Measurements from ENCODE around the gene GPRIN2.
"Not testable (repeated sequence)": the region's sequence is repeated elsewhere in the genome, so short reads cannot be mapped to it uniquely, and the experiment has no call there.

The GPRIN2 gene

GRCh38 chr10:46529742-46530141 is 26.7 kb downstream of the GPRIN2 start:
- not testable (repeated sequence) for H3K4me2 ChIP-seq (ENCODE audit: insufficient read depth, low read length, poor library complexity, severe bottlenecking); H3K79me1 ChIP-seq (ENCODE audit: low read depth, low read length); H2BK15ac ChIP-seq (ENCODE audit: low read length); H2AFZ ChIP-seq (ENCODE audit: low read length); H2BK12ac ChIP-seq (ENCODE audit: low read length); H4K8ac ChIP-seq (ENCODE audit: low read depth, low read length); H3K14ac ChIP-seq (ENCODE audit: low read length); H4K91ac ChIP-seq (ENCODE audit: low read depth, low read length, poor library complexity); H3K18ac ChIP-seq (ENCODE audit: low read length); H3K27me3 ChIP-seq (ENCODE audit: control insufficient read depth in 3 of 3, insufficient read depth in 3 of 3, low read depth in 1 of 3, low read length in 3 of 3); H3K9ac ChIP-seq (ENCODE audit: low read depth, low read length, poor library complexity); DNase-seq (ENCODE audit: low spot score); H2BK5ac ChIP-seq (ENCODE audit: low read length); H3K23ac ChIP-seq (ENCODE audit: low read depth, low read length, poor library complexity); H3K4me3 ChIP-seq (ENCODE audit: low read length in 2 of 2); H3K27ac ChIP-seq (replicated peaks; ENCODE audit: low read length); H3K4ac ChIP-seq (ENCODE audit: low read length); H2AK5ac ChIP-seq (ENCODE audit: low read depth, low read length); H3K36me3 ChIP-seq (replicated peaks in 1 of 2; ENCODE audit: control insufficient read depth in 2 of 2, insufficient read depth in 2 of 2, low read length in 2 of 2); H3K4me1 ChIP-seq (ENCODE audit: control insufficient read depth in 2 of 2, insufficient read depth in 1 of 2, low read depth in 1 of 2, low read length in 2 of 2); H2BK120ac ChIP-seq (ENCODE audit: low read depth, low read length)
- peaks cover 0 to 14% of the 10 kb centered on the region in 2 donors for H3K9me3 ChIP-seq (replicated peaks in 1 of 2; ENCODE audit: control insufficient read depth in 2 of 2, insufficient read depth in 1 of 2, low read depth in 1 of 2, low read length in 2 of 2)
- no CpG with 5 or more reads among the region's 7 CpGs for WGBS, 2 donors (ENCODE audit: extremely low coverage in 2 of 2, insufficient read length in 2 of 2, insufficient replicate concordance in 1 of 2)

GRCh38 chr10:46528675-46529615 is 27.5 kb downstream of the GPRIN2 start:
- H2BK5ac ChIP-seq (ENCODE audit: low read length), result no peak overlapping the region
- H2AFZ ChIP-seq (ENCODE audit: low read length), result no peak overlapping the region
- H3K27me3 ChIP-seq (ENCODE audit: control insufficient read depth in 3 of 3, insufficient read depth in 3 of 3, low read depth in 1 of 3, low read length in 3 of 3), result peaks cover 0 to 9% (median 4%) of the 10 kb centered on the region in 3 experiments
- peak overlapping the region; percentile 76 for H3K14ac ChIP-seq (ENCODE audit: low read length)
- H3K9ac ChIP-seq (ENCODE audit: low read depth, low read length, poor library complexity), result no peak overlapping the region
- peak overlapping the region; percentile 4 for H2BK15ac ChIP-seq (ENCODE audit: low read length)
- no peak overlapping the region for H4K8ac ChIP-seq (ENCODE audit: low read depth, low read length)
- peaks cover 0 to 8% of the 10 kb centered on the region in 2 donors for H3K36me3 ChIP-seq (replicated peaks in 1 of 2; ENCODE audit: control insufficient read depth in 2 of 2, insufficient read depth in 2 of 2, low read length in 2 of 2)
- no peak overlapping the region for H3K4ac ChIP-seq (ENCODE audit: low read length)
- peak overlapping the region; percentile 57 for H4K91ac ChIP-seq (ENCODE audit: low read depth, low read length, poor library complexity)
- H3K9me3 ChIP-seq (replicated peaks in 1 of 2; ENCODE audit: control insufficient read depth in 2 of 2, insufficient read depth in 1 of 2, low read depth in 1 of 2, low read length in 2 of 2), result peaks cover 0 to 14% of the 10 kb centered on the region in 2 donors
- no peak overlapping the region for H3K4me2 ChIP-seq (ENCODE audit: insufficient read depth, low read length, poor library complexity, severe bottlenecking)
- peaks cover 0 to 5% of the 10 kb centered on the region in 2 donors for H3K4me1 ChIP-seq (ENCODE audit: control insufficient read depth in 2 of 2, insufficient read depth in 1 of 2, low read depth in 1 of 2, low read length in 2 of 2)
- no peak overlapping the region for H3K23ac ChIP-seq (ENCODE audit: low read depth, low read length, poor library complexity)
- no peak overlapping the region for H2BK12ac ChIP-seq (ENCODE audit: low read length)
- H2AK5ac ChIP-seq (ENCODE audit: low read depth, low read length), result peak overlapping the region; percentile 17
- peak overlapping the region; percentile 42 for H3K18ac ChIP-seq (ENCODE audit: low read length)
- no peak overlapping the region for H2BK120ac ChIP-seq (ENCODE audit: low read depth, low read length)
- DNase-seq (ENCODE audit: low spot score), result no peak
- H3K79me1 ChIP-seq (ENCODE audit: low read depth, low read length), result no peaks in the 10 kb centered on the region
- H3K27ac ChIP-seq (replicated peaks; ENCODE audit: low read length), result no peak overlapping the region
- H3K4me3 ChIP-seq (ENCODE audit: low read length in 2 of 2), result no peak overlapping the region
- WGBS, 2 donors (ENCODE audit: extremely low coverage in 2 of 2, insufficient read length in 2 of 2, insufficient replicate concordance in 1 of 2), result no CpG with 5 or more reads among the region's 9 CpGs

- Histone ChIP-seq H2BK12ac (ENCODE audit: low read length) (no peak overlapping the region), H2BK120ac (ENCODE audit: low read depth, low read length) (no peak overlapping the region)
Measured at GRCh38 chr10:46528171-46528671, 28.2 kb downstream of the GPRIN2 start.

GRCh38 chr10:46527241-46527811 is 29.1 kb downstream of the GPRIN2 start:
- Histone ChIP-seq H3K18ac (ENCODE audit: low read length) (peak overlapping the region; percentile 20), H3K4ac (ENCODE audit: low read length) (peak overlapping the region; percentile 2), H3K23ac (ENCODE audit: low read depth, low read length, poor library complexity) (peak overlapping the region; percentile 18), H2BK5ac (ENCODE audit: low read length) (no peak overlapping the region), H3K79me1 (ENCODE audit: low read depth, low read length) (no peaks in the 10 kb centered on the region), H3K9ac (ENCODE audit: low read depth, low read length, poor library complexity) (peak overlapping the region; percentile 1), H4K8ac (ENCODE audit: low read depth, low read length) (no peak overlapping the region), H2BK12ac (ENCODE audit: low read length) (peak overlapping the region; percentile 2), H3K27ac (replicated peaks; ENCODE audit: low read length) (no peak overlapping the region), H3K4me2 (ENCODE audit: insufficient read depth, low read length, poor library complexity, severe bottlenecking) (no peak overlapping the region), H2AK5ac (ENCODE audit: low read depth, low read length) (peak overlapping the region; percentile 10), H3K4me3 (ENCODE audit: low read length in 2 of 2) (peak overlapping the region in 1 of 2 donors; percentile 4), H3K14ac (ENCODE audit: low read length) (peak overlapping the region; percentile 2), H3K9me3 (replicated peaks in 1 of 2; ENCODE audit: control insufficient read depth in 2 of 2, insufficient read depth in 1 of 2, low read depth in 1 of 2, low read length in 2 of 2) (peaks cover 0 to 14% of the 10 kb centered on the region in 2 donors), H2BK15ac (ENCODE audit: low read length) (peak overlapping the region; percentile 12), H4K91ac (ENCODE audit: low read depth, low read length, poor library complexity) (no peak overlapping the region), H3K27me3 (ENCODE audit: control insufficient read depth in 3 of 3, insufficient read depth in 3 of 3, low read depth in 1 of 3, low read length in 3 of 3) (peaks cover 0 to 9% (median 4%) of the 10 kb centered on the region in 3 experiments), H2AFZ (ENCODE audit: low read length) (no peak overlapping the region), H2BK120ac (ENCODE audit: low read depth, low read length) (no peak overlapping the region), H3K36me3 (replicated peaks in 1 of 2; ENCODE audit: control insufficient read depth in 2 of 2, insufficient read depth in 2 of 2, low read length in 2 of 2) (peaks cover 0 to 8% of the 10 kb centered on the region in 2 donors), H3K4me1 (ENCODE audit: control insufficient read depth in 2 of 2, insufficient read depth in 1 of 2, low read depth in 1 of 2, low read length in 2 of 2) (peaks cover 0 to 7% of the 10 kb centered on the region in 2 donors)
- DNase-seq (ENCODE audit: low spot score), result no peak
- WGBS, 2 donors (ENCODE audit: extremely low coverage in 2 of 2, insufficient read length in 2 of 2, insufficient replicate concordance in 1 of 2), result no CpG with 5 or more reads among the region's 12 CpGs

More at GRCh38 chr10:46528171-46528671, 28.2 kb downstream of the GPRIN2 start:
- H3K4me1 ChIP-seq (ENCODE audit: control insufficient read depth in 2 of 2, insufficient read depth in 1 of 2, low read depth in 1 of 2, low read length in 2 of 2), result peaks cover 0 to 7% of the 10 kb centered on the region in 2 donors
- H3K9me3 ChIP-seq (replicated peaks in 1 of 2; ENCODE audit: control insufficient read depth in 2 of 2, insufficient read depth in 1 of 2, low read depth in 1 of 2, low read length in 2 of 2), result peaks cover 0 to 14% of the 10 kb centered on the region in 2 donors
- no peaks in the 10 kb centered on the region for H3K79me1 ChIP-seq (ENCODE audit: low read depth, low read length)
- DNase-seq (ENCODE audit: low spot score), result no peak
- WGBS, 2 donors (ENCODE audit: extremely low coverage in 2 of 2, insufficient read length in 2 of 2, insufficient replicate concordance in 1 of 2), result no CpG with 5 or more reads among the region's 9 CpGs
- no peak overlapping the region for H2BK5ac ChIP-seq (ENCODE audit: low read length)
- no peak overlapping the region for H3K4me3 ChIP-seq (ENCODE audit: low read length in 2 of 2)
- peak overlapping the region; percentile 42 for H3K18ac ChIP-seq (ENCODE audit: low read length)
- H2AK5ac ChIP-seq (ENCODE audit: low read depth, low read length), result peak overlapping the region; percentile 17
- H3K4me2 ChIP-seq (ENCODE audit: insufficient read depth, low read length, poor library complexity, severe bottlenecking), result no peak overlapping the region
- H4K8ac ChIP-seq (ENCODE audit: low read depth, low read length), result no peak overlapping the region
- peak overlapping the region; percentile 76 for H3K14ac ChIP-seq (ENCODE audit: low read length)
- no peak overlapping the region for H3K4ac ChIP-seq (ENCODE audit: low read length)
- H3K36me3 ChIP-seq (replicated peaks in 1 of 2; ENCODE audit: control insufficient read depth in 2 of 2, insufficient read depth in 2 of 2, low read length in 2 of 2), result peaks cover 0 to 8% of the 10 kb centered on the region in 2 donors
- peak overlapping the region; percentile 4 for H2BK15ac ChIP-seq (ENCODE audit: low read length)
- peak overlapping the region; percentile 57 for H4K91ac ChIP-seq (ENCODE audit: low read depth, low read length, poor library complexity)
- no peak overlapping the region for H3K9ac ChIP-seq (ENCODE audit: low read depth, low read length, poor library complexity)
- H3K27ac ChIP-seq (replicated peaks; ENCODE audit: low read length), result no peak overlapping the region
- H3K23ac ChIP-seq (ENCODE audit: low read depth, low read length, poor library complexity), result no peak overlapping the region
- no peak overlapping the region for H2AFZ ChIP-seq (ENCODE audit: low read length)
- peaks cover 0 to 9% (median 4%) of the 10 kb centered on the region in 3 experiments for H3K27me3 ChIP-seq (ENCODE audit: control insufficient read depth in 3 of 3, insufficient read depth in 3 of 3, low read depth in 1 of 3, low read length in 3 of 3)
